H9 (cell line): ENCODE results near the gene TUSC7. TPM values are rescaled to one million over a fixed set of nuclear protein-coding genes. Genes with fewer than 3 reads are reported as not detected.

Experiments
- DNase-seq: peaks from one replicate; pipeline ENCODE4 v3.0.0-alpha.2; 2017
- H2AFZ ChIP-seq: one replicate; pipeline ENCODE4 v1.6.1; 2013; ENCODE audit warnings: mild to moderate bottlenecking, low read length, control low read depth, moderate library complexity
- H2AK5ac ChIP-seq: 2 replicates; pipeline ENCODE4 v1.6.1; 2013; ENCODE audit warnings: low read length, control low read depth, mixed read lengths; ENCODE audit not compliant: insufficient read length
- H2BK120ac ChIP-seq: one replicate; pipeline ENCODE4 v1.6.1; 2013; ENCODE audit warnings: low read depth, mild to moderate bottlenecking, low read length, control low read depth, inconsistent platforms; ENCODE audit not compliant: poor library complexity, severe bottlenecking
- H2BK12ac ChIP-seq: 2 replicates; pipeline ENCODE4 v1.6.1; 2013; ENCODE audit warnings: low read length, control low read depth, mixed read lengths, low read depth; ENCODE audit not compliant: insufficient read length
- H2BK15ac ChIP-seq: 2 replicates; pipeline ENCODE4 v1.6.1; 2013; ENCODE audit warnings: low read depth, low read length, control low read depth
- H2BK20ac ChIP-seq: one replicate; pipeline ENCODE4 v1.6.1; 2013; ENCODE audit warnings: low read depth, mild to moderate bottlenecking, low read length, control low read depth, inconsistent platforms; ENCODE audit not compliant: poor library complexity, severe bottlenecking
- H2BK5ac ChIP-seq: 2 replicates; pipeline ENCODE4 v1.6.1; 2013; ENCODE audit warnings: low read length, control low read depth, mixed read lengths; ENCODE audit not compliant: insufficient read length
- H3K14ac ChIP-seq: 2 replicates; pipeline ENCODE4 v1.6.1; 2013; ENCODE audit warnings: low read length, control low read depth; ENCODE audit not compliant: insufficient read depth
- H3K18ac ChIP-seq: 2 replicates; pipeline ENCODE4 v1.6.1; 2013; ENCODE audit warnings: low read depth, mild to moderate bottlenecking, mixed read lengths, low read length, control low read depth; ENCODE audit not compliant: insufficient read length
- H3K23ac ChIP-seq: 2 replicates; pipeline ENCODE4 v1.6.1; 2013; ENCODE audit warnings: low read length, control low read depth, mixed read lengths, low read depth; ENCODE audit not compliant: insufficient read length
- H3K23me2 ChIP-seq: 2 replicates; pipeline ENCODE4 v1.6.1; 2013; ENCODE audit warnings: low read depth, mild to moderate bottlenecking, mixed read lengths, low read length, control low read depth; ENCODE audit not compliant: insufficient read length, poor library complexity, severe bottlenecking
- H3K27ac ChIP-seq: 2 replicates; pipeline ENCODE4 v1.5.1; 2013; ENCODE audit warnings: low read length, control low read depth, mixed read lengths, low read depth; ENCODE audit not compliant: insufficient read length
- H3K27me3 ChIP-seq: 2 replicates; pipeline ENCODE4 v1.6.1; 2013; ENCODE audit warnings: low read length, control low read depth, inconsistent platforms; ENCODE audit not compliant: insufficient read depth
- H3K4ac ChIP-seq: 2 replicates; pipeline ENCODE4 v1.6.1; 2013; ENCODE audit warnings: low read depth, mild to moderate bottlenecking, control low read depth, inconsistent platforms, low read length, moderate library complexity
- H3K4me1 ChIP-seq: 2 replicates; pipeline ENCODE4 v1.6.1; 2013; ENCODE audit warnings: low read length, control low read depth, inconsistent platforms; ENCODE audit not compliant: insufficient read depth
- H3K4me2 ChIP-seq: 2 replicates; pipeline ENCODE4 v1.6.1; 2013; ENCODE audit warnings: low read length, control low read depth, mixed read lengths; ENCODE audit not compliant: insufficient read length, insufficient read depth
- H3K56ac ChIP-seq: 2 replicates; pipeline ENCODE4 v1.6.1; 2013; ENCODE audit warnings: low read depth, mild to moderate bottlenecking, mixed read lengths, low read length, control low read depth; ENCODE audit not compliant: insufficient read length
- H3K79me1 ChIP-seq: 2 replicates; pipeline ENCODE4 v1.6.1; 2013; ENCODE audit warnings: low read depth, mild to moderate bottlenecking, moderate library complexity, low read length, control low read depth, inconsistent platforms; ENCODE audit not compliant: insufficient read depth, poor library complexity, severe bottlenecking
- H3K79me2 ChIP-seq: 2 replicates; pipeline ENCODE4 v1.6.1; 2013; ENCODE audit warnings: low read length, control low read depth, inconsistent platforms; ENCODE audit not compliant: insufficient read depth
- H3K9ac ChIP-seq: 2 replicates; pipeline ENCODE4 v1.6.1; 2013; ENCODE audit warnings: low read length, control low read depth, mixed read lengths; ENCODE audit not compliant: insufficient read length; ENCODE audit errors: extremely low read depth
- H3K9me3 ChIP-seq: one replicate; pipeline ENCODE4 v1.6.1; 2013; ENCODE audit warnings: low read depth, low read length, inconsistent platforms; ENCODE audit not compliant: control insufficient read depth
- H3T11ph ChIP-seq: one replicate; pipeline ENCODE4 v1.6.1; 2013; ENCODE audit warnings: mild to moderate bottlenecking, low read length, control low read depth, inconsistent platforms
- H4K20me1 ChIP-seq: one replicate; pipeline ENCODE4 v1.6.1; 2013; ENCODE audit not compliant: control insufficient read depth, insufficient read length, insufficient read depth
- H4K5ac ChIP-seq: 2 replicates; pipeline ENCODE4 v1.6.1; 2013; ENCODE audit warnings: low read depth, mild to moderate bottlenecking, mixed read lengths, low read length, control low read depth; ENCODE audit not compliant: insufficient read length
- H4K8ac ChIP-seq: replicated peaks from 2 replicates; pipeline ENCODE4 v1.6.1; 2013; ENCODE audit warnings: low read length, control low read depth, mixed read lengths, low read depth; ENCODE audit not compliant: insufficient read length
- H4K91ac ChIP-seq: 2 replicates; pipeline ENCODE4 v1.6.1; 2013; ENCODE audit warnings: low read depth, mild to moderate bottlenecking, moderate library complexity, mixed read lengths, low read length, control low read depth; ENCODE audit not compliant: insufficient read length
- H3K27ac Mint-ChIP-seq, 3 experiments: 2 replicates in 2 of 3; 3 replicates in 1 of 3; pipeline ENCODE4 v1.8.0; 2020 to 2021; ENCODE audit warnings: mixed read lengths in 3 of 3, mild to moderate bottlenecking in 1 of 3, moderate library complexity in 1 of 3
- H3K27me3 Mint-ChIP-seq: 2 replicates; pipeline ENCODE4 v1.8.0; 2021; ENCODE audit warnings: low read depth, mild to moderate bottlenecking, moderate library complexity, mixed read lengths
- H3K36me3 Mint-ChIP-seq, 3 experiments: 2 replicates in 2 of 3; 3 replicates in 1 of 3; pipeline ENCODE4 v1.8.0; 2020 to 2021; ENCODE audit warnings: low read depth in 3 of 3, mixed read lengths in 3 of 3; ENCODE audit not compliant: insufficient read depth in 1 of 3
- H3K4me1 Mint-ChIP-seq, 2 experiments: 2 replicates each; pipeline ENCODE4 v1.8.0; 2020; ENCODE audit warnings: mixed read lengths in 2 of 2
- H3K4me3 Mint-ChIP-seq, 2 experiments: 2 replicates in 1 of 2; 3 replicates in 1 of 2; pipeline ENCODE4 v1.8.0; 2020 to 2021; ENCODE audit warnings: mild to moderate bottlenecking in 2 of 2, mixed read lengths in 2 of 2, moderate library complexity in 1 of 2
- H3K9me3 Mint-ChIP-seq, 2 experiments: 2 replicates in 1 of 2; 3 replicates in 1 of 2; pipeline ENCODE4 v1.8.0; 2020; ENCODE audit warnings: mild to moderate bottlenecking in 2 of 2, mixed read lengths in 2 of 2, moderate library complexity in 1 of 2
- CTCF ChIP-seq: fragments of 200-600 bp; sonication (generic); conservative IDR thresholded peaks from 3 replicates; pipeline ENCODE4 v1.8.0; 2021; ENCODE audit warnings: antibody characterized with exemption, mild to moderate bottlenecking
- WGBS: extraction: QIAGEN DNeasy Blood & Tissue Kit; methylation state at CpG from one replicate; pipeline ENCODE4 v1.1.7; 2013; ENCODE audit warnings: missing lambda C conversion rate, low lambda C conversion rate, mixed read lengths; ENCODE audit not compliant: insufficient read length; ENCODE audit errors: extremely low coverage; 5-methylcytosine and 5-hydroxymethylcytosine counted together
- total RNA-seq: library from RNA; stranded (reverse); gene quantifications from 2 replicates; pipeline ENCODE4 v1.2.1, GENCODE V29; 2021

Gene TUSC7
- total RNA-seq, 1 experiment from 2014 or later, result not detected

GRCh38 chr3:116707531-116707930 lies 2.0 kb upstream of the TUSC7 start:
- Histone ChIP-seq H3K23ac (no peak overlapping the region), H2BK12ac (no peak overlapping the region), H3K9ac (no peak overlapping the region), H2AFZ (no peak overlapping the region), H3K27me3 (no peaks in the 10 kb centered on the region), H3K79me1 (no peaks in the 10 kb centered on the region), H3K27ac (no peak overlapping the region), H3K23me2 (no peaks in the 10 kb centered on the region), H4K8ac (no peak overlapping the region), H3K4me2 (no peak overlapping the region), H2BK20ac (no peak overlapping the region), H3K9me3 (no peaks in the 10 kb centered on the region), H4K5ac (no peak overlapping the region), H4K20me1 (no peaks in the 10 kb centered on the region), H3K4me1 (0 out of 2 replicates have a peak, but pooled peaks cover 4% of the 10 kb centered on the region), H3K4ac (no peak overlapping the region), H2BK120ac (no peak overlapping the region), H3K18ac (no peak overlapping the region), H4K91ac (no peak overlapping the region), H2BK5ac (no peak overlapping the region), H2BK15ac (no peak overlapping the region), H2AK5ac (no peak overlapping the region), H3T11ph (no peak overlapping the region), H3K56ac (no peak overlapping the region), H3K14ac (no peak overlapping the region), H3K79me2 (no peaks in the 10 kb centered on the region)
- H3K4me1 Mint-ChIP-seq, result no peaks in the 10 kb centered on the region
- H3K9me3 Mint-ChIP-seq, result no peaks in the 10 kb centered on the region; a peak in 1 of 5 replicates
- WGBS, result no CpG with 5 or more reads among the region's 3 CpGs
- no peak overlapping the region for H3K27ac Mint-ChIP-seq
- no peaks in the 10 kb centered on the region; the same call in 1 of the 2 replicates for H3K27me3 Mint-ChIP-seq
- no peak for TF ChIP-seq CTCF
- no peak for DNase-seq
- H3K36me3 Mint-ChIP-seq, result no peaks in the 10 kb centered on the region
- no peak overlapping the region for H3K4me3 Mint-ChIP-seq
